NCI-H524 treated with DMSO at 0.1 percent for 48 hours (cell line): Measurements from ENCODE around the gene FAR2.
A peak's percentile ranks its signal among the peaks of the same experiment; 100 is the strongest.
"Not testable (repeated sequence)": the region's sequence is repeated elsewhere in the genome, so short reads cannot be mapped to it uniquely, and the experiment has no call there.

Experiments used
- DNase-seq: peaks from one replicate; lab custom pipeline; 2025; lab: John Stamatoyannopoulos, UW

FAR2 gene

GRCh38 chr12:29281371-29282005, 132.4 kb downstream of the FAR2 start:
- DNase-seq: no peak

GRCh38 chr12:29282031-29282816, 133.1 kb downstream of the FAR2 start:
- DNase-seq: peak; percentile 34

GRCh38 chr12:29283969-29284700, 135.1 kb downstream of the FAR2 start:
- no peak for DNase-seq

GRCh38 chr12:29286081-29286790, 137.2 kb downstream of the FAR2 start:
- DNase-seq: no peak

- DNase-seq: no peak
These were observed 138.5 kb downstream of the FAR2 start for GRCh38 chr12:29287622-29288021.

- DNase-seq: no peak
These were observed 139.0 kb downstream of the FAR2 start for GRCh38 chr12:29288031-29288430.

- not testable (repeated sequence) for DNase-seq
These were observed 141.4 kb downstream of the FAR2 start for GRCh38 chr12:29290475-29290874.

- no peak for DNase-seq
These were observed 142.1 kb downstream of the FAR2 start for GRCh38 chr12:29291226-29291625.

GRCh38 chr12:29299633-29300032, 150.6 kb downstream of the FAR2 start:
- DNase-seq: no peak

GRCh38 chr12:29301114-29301513, 152.0 kb downstream of the FAR2 start:
- DNase-seq: no peak

GRCh38 chr12:29304388-29304787, 155.3 kb downstream of the FAR2 start:
- DNase-seq: no peak

GRCh38 chr12:29306266-29306665, 157.2 kb downstream of the FAR2 start:
- no peak for DNase-seq

GRCh38 chr12:29306682-29307081, 157.6 kb downstream of the FAR2 start:
- no peak for DNase-seq

- no peak for DNase-seq
These were observed 160.3 kb downstream of the FAR2 start for GRCh38 chr12:29309320-29309902.

GRCh38 chr12:29310899-29311298, 161.8 kb downstream of the FAR2 start:
- no peak for DNase-seq

GRCh38 chr12:29314416-29314815, 165.3 kb downstream of the FAR2 start:
- DNase-seq: no peak

- DNase-seq: no peak
These were observed 167.7 kb downstream of the FAR2 start for GRCh38 chr12:29316752-29317151.

- peak; percentile 24 for DNase-seq
These were observed 168.7 kb downstream of the FAR2 start for GRCh38 chr12:29317556-29318363.

- no peak for DNase-seq
These were observed 171.4 kb downstream of the FAR2 start for GRCh38 chr12:29320295-29321085.

GRCh38 chr12:29322157-29322556, 173.1 kb downstream of the FAR2 start:
- no peak for DNase-seq
